ENCODE data around the gene RASA1. TPM values are rescaled to one million over a fixed set of nuclear protein-coding genes. Genes with fewer than 3 reads are reported as not detected.

The RASA1 gene
- total and polyA plus RNA-seq, 10 donors: 13.4 to 54.0 (median 36.6) TPM

- Histone ChIP-seq H3K27ac (no peak overlapping the region), H3K27me3 (replicated peaks in 1 of 7) (no peaks in the 10 kb centered on the region), H3K4me3 (no peak overlapping the region), H3K4me1 (peaks cover 0 to 15% (median 4%) of the 10 kb centered on the region in 6 donors), H3K36me3 (no peaks in the 10 kb centered on the region), H3K9me3 (no peaks in the 10 kb centered on the region)
- no peak for DNase-seq
- TF ChIP-seq CTCF (IDR thresholded peaks at IDR 0.05 in 8 of 11, conservative IDR thresholded peaks at IDR 0.05 in 3 of 11) (no peak), POLR2A (IDR thresholded peaks at IDR 0.05) (no peak), POLR2AphosphoS5 (IDR thresholded peaks at IDR 0.05) (no peak)
- intact Hi-C loops (cut with DNase I; ENCODE audit: low total_unique reads): no loop called here
- WGBS, 5 donors: 73 to 86% (median 80%) methylated on average over 2 of the region's 2 CpGs
Observed at GRCh38 chr5:87241555-87241954, 26.1 kb upstream of the RASA1 start.

GRCh38 chr5:87242242-87242641, 25.4 kb upstream of the RASA1 start:
- TF ChIP-seq POLR2AphosphoS5 (IDR thresholded peaks at IDR 0.05) (no peak), CTCF (IDR thresholded peaks at IDR 0.05 in 8 of 11, conservative IDR thresholded peaks at IDR 0.05 in 3 of 11) (no peak), POLR2A (IDR thresholded peaks at IDR 0.05) (no peak)
- Histone ChIP-seq H3K9me3 (no peaks in the 10 kb centered on the region), H3K27ac (no peak overlapping the region), H3K4me1 (peaks cover 0 to 15% (median 4%) of the 10 kb centered on the region in 6 donors), H3K27me3 (replicated peaks in 1 of 7) (no peaks in the 10 kb centered on the region), H3K36me3 (no peaks in the 10 kb centered on the region), H3K4me3 (no peak overlapping the region)
- intact Hi-C loops (cut with DNase I; ENCODE audit: low total_unique reads): no loop called here
- no peak for DNase-seq
- WGBS, 5 donors: 75 to 88% (median 82%) methylated on average over 1 of the region's 1 CpG

GRCh38 chr5:87243161-87243844, 24.4 kb upstream of the RASA1 start:
- peaks cover 0 to 15% (median 4%) of the 10 kb centered on the region in 6 donors for H3K4me1 ChIP-seq
- TF ChIP-seq CTCF (IDR thresholded peaks at IDR 0.05 in 8 of 11, conservative IDR thresholded peaks at IDR 0.05 in 3 of 11): no peak
- no peak for TF ChIP-seq POLR2AphosphoS5 (IDR thresholded peaks at IDR 0.05)
- TF ChIP-seq POLR2A (IDR thresholded peaks at IDR 0.05): no peak
- H3K4me3 ChIP-seq: no peak overlapping the region
- no peak for DNase-seq
- intact Hi-C loops (cut with DNase I; ENCODE audit: low total_unique reads): no loop called here
- peak overlapping the region in 4 of 8 donors; percentile 20 to 71 (median 48) for H3K27ac ChIP-seq
- no peaks in the 10 kb centered on the region for H3K36me3 ChIP-seq
- WGBS, 5 donors: 67 to 84% (median 80%) methylated on average over 3 of the region's 3 CpGs
- no peaks in the 10 kb centered on the region for H3K9me3 ChIP-seq
- H3K27me3 ChIP-seq (replicated peaks in 1 of 7): no peaks in the 10 kb centered on the region

- intact Hi-C loops (cut with DNase I; ENCODE audit: low total_unique reads): no loop called here
Observed at GRCh38 chr5:87245451-87245850, 22.2 kb upstream of the RASA1 start.

More at GRCh38 chr5:87245451-87245850, 22.2 kb upstream of the RASA1 start:
- H3K36me3 ChIP-seq: no peaks in the 10 kb centered on the region
- H3K4me3 ChIP-seq: no peak overlapping the region
- no peaks in the 10 kb centered on the region for H3K27me3 ChIP-seq (replicated peaks in 1 of 7)
- WGBS, 5 donors: 53 to 70% (median 61%) methylated on average over 2 of the region's 2 CpGs
- no peak for TF ChIP-seq POLR2AphosphoS5 (IDR thresholded peaks at IDR 0.05)
- no peak for TF ChIP-seq CTCF (IDR thresholded peaks at IDR 0.05 in 8 of 11, conservative IDR thresholded peaks at IDR 0.05 in 3 of 11)
- no peak for TF ChIP-seq POLR2A (IDR thresholded peaks at IDR 0.05)
- no peak for DNase-seq
- H3K27ac ChIP-seq: no peak overlapping the region
- no peaks in the 10 kb centered on the region for H3K9me3 ChIP-seq
- H3K4me1 ChIP-seq: peaks cover 0 to 15% (median 4%) of the 10 kb centered on the region in 6 donors

Measured in spleen (tissue), 11 donors.